KMS-11 (cell line): ENCODE data around the gene PAM.
"Not testable (repeated sequence)": the region's sequence is repeated elsewhere in the genome, so short reads cannot be mapped to it uniquely, and the experiment has no call there.

ENCODE experiments used
- H2AFZ ChIP-seq: fragments of 200-600 bp; sonication (generic); 2 replicates; pipeline ENCODE4 v1.6.1; 2016; ENCODE audit warnings: antibody characterized with exemption, mixed run types, low read depth
- H3K27ac ChIP-seq: fragments of 200-600 bp; sonication (generic); 2 replicates; pipeline ENCODE4 v1.6.1; 2016; ENCODE audit warnings: mild to moderate bottlenecking, mixed run types
- H3K27me3 ChIP-seq: fragments of 200-600 bp; sonication (generic); 2 replicates; pipeline ENCODE4 v1.6.1; 2017; ENCODE audit warnings: mild to moderate bottlenecking, low read depth, mixed run types, moderate library complexity; ENCODE audit not compliant: insufficient read depth
- H3K36me3 ChIP-seq: fragments of 200-600 bp; sonication (generic); 2 replicates; pipeline ENCODE4 v1.6.1; 2017; ENCODE audit warnings: mild to moderate bottlenecking, mixed run types; ENCODE audit not compliant: insufficient read depth
- H3K4me1 ChIP-seq: fragments of 200-600 bp; sonication (generic); 2 replicates; pipeline ENCODE4 v1.6.1; 2016; ENCODE audit warnings: mild to moderate bottlenecking, low read depth, mixed run types; ENCODE audit not compliant: poor library complexity, severe bottlenecking
- H3K4me2 ChIP-seq: fragments of 200-600 bp; sonication (generic); 2 replicates; pipeline ENCODE4 v1.7.0; 2016; ENCODE audit warnings: mild to moderate bottlenecking, mixed run types
- H3K4me3 ChIP-seq: fragments of 200-600 bp; sonication (generic); IDR thresholded peaks from 2 replicates; pipeline ENCODE4 v1.6.1; 2017; ENCODE audit warnings: low read depth, low read length, mixed read lengths; ENCODE audit not compliant: insufficient read depth
- H3K79me2 ChIP-seq: fragments of 200-600 bp; sonication (generic); 2 replicates; pipeline ENCODE4 v1.6.1; 2016; ENCODE audit warnings: low read depth, mixed run types; ENCODE audit not compliant: insufficient read depth
- H3K9ac ChIP-seq: fragments of 200-600 bp; sonication (generic); 2 replicates; pipeline ENCODE4 v1.6.1; 2016; ENCODE audit warnings: mild to moderate bottlenecking, mixed run types
- H4K20me1 ChIP-seq: fragments of 200-600 bp; sonication (generic); 2 replicates; pipeline ENCODE4 v1.6.1; 2016; ENCODE audit warnings: mild to moderate bottlenecking, mixed run types; ENCODE audit not compliant: insufficient read depth
- CTCF ChIP-seq: fragments of 200-600 bp; sonication (generic); conservative IDR thresholded peaks from 2 replicates; pipeline ENCODE4 v1.6.1; 2017; ENCODE audit warnings: low read depth, mild to moderate bottlenecking, antibody characterized with exemption, low read length, moderate library complexity, mixed read lengths

Gene PAM

GRCh38 chr5:102743900-102744299 is 11.2 kb upstream of the PAM start:
- Histone ChIP-seq H3K4me2 (no peak overlapping the region), H3K36me3 (no peaks in the 10 kb centered on the region), H3K79me2 (no peaks in the 10 kb centered on the region), H3K9ac (no peak overlapping the region), H2AFZ (no peak overlapping the region), H3K27ac (no peak overlapping the region), H3K4me1 (no peaks in the 10 kb centered on the region), H4K20me1 (no peaks in the 10 kb centered on the region), H3K4me3 (no peak overlapping the region), H3K27me3 (no peaks in the 10 kb centered on the region)
- TF ChIP-seq CTCF = no peak

DNA sequence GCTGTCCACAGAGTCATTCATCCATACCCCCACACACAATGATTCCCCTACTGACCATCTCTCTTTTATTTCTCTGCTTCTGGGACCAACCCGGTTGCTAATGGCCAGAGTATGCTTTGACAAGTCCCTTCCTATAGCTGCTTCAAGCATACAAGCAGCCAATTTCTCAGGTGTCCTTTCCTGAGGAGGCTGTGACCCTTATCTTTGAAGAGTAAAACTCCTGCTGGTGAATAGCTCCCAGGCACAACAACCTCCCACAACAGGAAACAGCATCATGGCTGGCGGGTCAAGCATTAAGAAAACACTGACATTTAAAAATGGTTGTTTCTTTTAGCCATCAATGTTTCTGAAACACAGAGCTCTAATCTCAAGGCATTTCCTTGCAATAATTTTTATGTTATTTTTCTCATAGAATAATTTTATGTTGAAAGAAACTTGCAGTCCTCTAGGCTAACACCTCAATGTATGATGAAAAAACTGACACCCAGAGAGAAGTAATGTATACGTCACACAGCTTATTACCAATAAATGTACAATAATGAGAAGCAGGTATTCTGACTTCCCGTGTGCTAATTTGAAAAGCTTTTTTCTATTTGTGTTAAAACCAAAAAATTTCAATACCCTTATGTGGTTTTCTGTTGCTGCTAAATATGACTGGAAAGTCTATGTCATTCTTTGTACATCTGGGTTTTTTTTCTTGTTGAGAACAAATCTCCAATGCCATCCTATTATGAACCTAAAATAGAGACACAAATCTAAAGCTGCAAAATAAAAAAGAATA is 7.5 kb upstream of the PAM start:
- no peak overlapping the region for H3K4me2 ChIP-seq
- H3K27me3 ChIP-seq = no peaks in the 10 kb centered on the region
- no peaks in the 10 kb centered on the region for H3K79me2 ChIP-seq
- no peak overlapping the region for H3K4me3 ChIP-seq
- no peak overlapping the region for H3K9ac ChIP-seq
- no peak for TF ChIP-seq CTCF
- no peaks in the 10 kb centered on the region for H4K20me1 ChIP-seq
- no peaks in the 10 kb centered on the region for H3K36me3 ChIP-seq
- no peaks in the 10 kb centered on the region for H3K4me1 ChIP-seq
- H2AFZ ChIP-seq = no peak overlapping the region
- H3K27ac ChIP-seq = no peak overlapping the region

DNA sequence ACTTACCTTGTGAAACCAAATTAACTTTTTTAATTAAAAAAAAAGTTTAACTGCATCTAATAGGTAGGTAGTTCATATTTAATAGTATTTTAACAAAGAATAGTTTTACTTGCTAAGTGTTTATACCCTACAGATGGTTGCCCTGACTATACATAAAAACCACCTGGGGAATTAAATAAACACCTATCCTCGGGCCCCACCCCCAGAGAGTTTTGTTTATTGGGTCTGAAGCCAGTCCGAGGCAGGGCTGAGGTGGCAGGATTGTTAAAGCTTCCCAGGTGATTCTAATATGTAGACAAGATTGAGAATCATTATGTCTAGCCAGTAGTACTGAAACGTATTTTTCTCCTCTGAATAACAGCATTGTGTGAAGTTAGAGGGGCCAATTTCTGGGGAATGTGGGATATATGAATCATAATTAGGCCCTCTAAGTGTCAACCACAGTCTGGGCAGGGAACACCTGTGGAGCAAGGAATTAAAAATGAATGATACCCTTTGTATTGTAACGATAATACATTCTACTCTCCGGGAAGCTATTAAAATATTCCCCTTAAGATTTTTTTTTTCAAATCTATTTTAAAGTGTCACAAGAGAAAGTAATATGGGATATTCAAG is 5.6 kb upstream of the PAM start:
- no peak overlapping the region for H3K4me3 ChIP-seq

DNA sequence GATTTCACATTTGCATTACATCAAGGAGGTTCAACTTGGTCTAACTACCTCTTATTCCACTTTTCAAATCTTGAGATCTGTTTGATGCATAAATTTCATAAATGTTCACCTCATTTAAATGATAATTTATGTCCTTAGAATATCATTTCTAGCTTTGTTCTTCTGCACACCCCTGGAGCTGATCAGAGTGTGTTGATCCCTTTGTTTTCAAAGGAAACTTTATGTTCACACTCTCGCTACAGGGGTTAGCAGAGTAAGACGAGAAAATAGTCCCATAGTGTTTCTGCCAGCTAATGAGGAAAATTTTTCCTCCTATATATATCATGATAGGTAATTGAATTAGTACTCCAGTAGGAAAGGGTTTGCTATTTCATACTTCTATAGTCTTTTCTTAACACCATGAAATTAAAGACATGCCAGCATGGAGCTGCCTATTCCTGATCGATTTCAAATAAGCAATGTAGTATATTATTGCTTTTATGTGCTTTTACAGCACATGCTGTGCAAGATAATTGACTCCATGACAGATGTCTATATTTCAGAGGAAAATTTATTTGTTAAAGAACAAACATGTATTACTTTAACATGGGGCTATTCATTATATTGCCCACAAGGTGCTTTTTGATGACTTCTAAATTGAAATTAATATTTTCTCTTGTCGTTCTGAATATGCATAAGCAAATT is 4.8 kb upstream of the PAM start:
- Histone ChIP-seq H2AFZ (no peak overlapping the region), H4K20me1 (no peaks in the 10 kb centered on the region), H3K36me3 (no peaks in the 10 kb centered on the region), H3K4me2 (no peak overlapping the region), H3K4me1 (peaks cover 4% of the 10 kb centered on the region), H3K79me2 (no peaks in the 10 kb centered on the region), H3K27me3 (no peaks in the 10 kb centered on the region), H3K27ac (no peak overlapping the region), H3K9ac (no peak overlapping the region), H3K4me3 (no peak overlapping the region)
- no peak for TF ChIP-seq CTCF

More for the DNA sequence above, 5.6 kb upstream of the PAM start:
- Histone ChIP-seq H3K27ac (no peak overlapping the region), H3K27me3 (no peaks in the 10 kb centered on the region), H2AFZ (no peak overlapping the region), H3K9ac (no peak overlapping the region), H3K4me1 (peaks cover 4% of the 10 kb centered on the region), H4K20me1 (no peaks in the 10 kb centered on the region), H3K36me3 (no peaks in the 10 kb centered on the region), H3K79me2 (no peaks in the 10 kb centered on the region), H3K4me2 (no peak overlapping the region)
- TF ChIP-seq CTCF = no peak

DNA sequence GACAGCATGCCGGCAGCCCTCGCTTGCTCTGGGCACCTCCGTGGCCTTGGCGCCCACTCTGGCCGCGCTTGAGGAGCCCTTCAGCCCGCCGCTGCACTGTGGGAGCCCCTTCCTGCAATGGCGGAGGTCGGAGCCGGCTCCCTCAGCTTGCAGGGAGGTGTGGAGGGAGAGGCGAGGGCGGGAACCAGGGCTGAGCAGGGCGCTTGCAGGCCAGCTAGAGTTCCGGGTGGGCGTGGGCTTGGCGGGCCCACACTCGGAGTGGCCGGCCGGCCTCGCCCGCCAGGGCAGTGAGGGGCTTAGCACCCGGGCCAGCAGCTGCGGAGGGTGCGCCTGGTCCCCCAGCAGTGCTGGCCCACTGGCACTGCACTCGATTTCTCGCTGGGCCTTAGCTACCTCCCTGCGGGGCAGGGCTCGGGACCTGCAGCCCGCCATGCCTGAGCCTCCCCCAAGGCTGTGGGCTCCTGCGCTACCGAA is 3.2 kb upstream of the PAM start:
- not testable (repeated sequence) for H3K4me3 ChIP-seq, H3K36me3 ChIP-seq, H2AFZ ChIP-seq, H3K27me3 ChIP-seq, H4K20me1 ChIP-seq, H3K4me2 ChIP-seq, H3K9ac ChIP-seq, H3K27ac ChIP-seq
- Histone ChIP-seq H3K79me2 (peaks cover 12% of the 10 kb centered on the region; the same call in 1 of the 2 replicates), H3K4me1 (peaks cover 12% of the 10 kb centered on the region)
